Stimulated activated CD4-positive, alpha-beta T cell treated with anti-CD3 and anti-CD28 coated beads, Interleukin-1b, Interleukin-23, amount 100 ng/mL, for 4 hours (primary cell): ENCODE results near the gene HOXB9.

Source experiments
- DNase-seq, 2 donors: peaks; one replicate each; pipeline ENCODE4 v3.0.0-alpha.2; 2020; ENCODE audit warnings: low read depth in 2 of 2

Gene HOXB9

DNA sequence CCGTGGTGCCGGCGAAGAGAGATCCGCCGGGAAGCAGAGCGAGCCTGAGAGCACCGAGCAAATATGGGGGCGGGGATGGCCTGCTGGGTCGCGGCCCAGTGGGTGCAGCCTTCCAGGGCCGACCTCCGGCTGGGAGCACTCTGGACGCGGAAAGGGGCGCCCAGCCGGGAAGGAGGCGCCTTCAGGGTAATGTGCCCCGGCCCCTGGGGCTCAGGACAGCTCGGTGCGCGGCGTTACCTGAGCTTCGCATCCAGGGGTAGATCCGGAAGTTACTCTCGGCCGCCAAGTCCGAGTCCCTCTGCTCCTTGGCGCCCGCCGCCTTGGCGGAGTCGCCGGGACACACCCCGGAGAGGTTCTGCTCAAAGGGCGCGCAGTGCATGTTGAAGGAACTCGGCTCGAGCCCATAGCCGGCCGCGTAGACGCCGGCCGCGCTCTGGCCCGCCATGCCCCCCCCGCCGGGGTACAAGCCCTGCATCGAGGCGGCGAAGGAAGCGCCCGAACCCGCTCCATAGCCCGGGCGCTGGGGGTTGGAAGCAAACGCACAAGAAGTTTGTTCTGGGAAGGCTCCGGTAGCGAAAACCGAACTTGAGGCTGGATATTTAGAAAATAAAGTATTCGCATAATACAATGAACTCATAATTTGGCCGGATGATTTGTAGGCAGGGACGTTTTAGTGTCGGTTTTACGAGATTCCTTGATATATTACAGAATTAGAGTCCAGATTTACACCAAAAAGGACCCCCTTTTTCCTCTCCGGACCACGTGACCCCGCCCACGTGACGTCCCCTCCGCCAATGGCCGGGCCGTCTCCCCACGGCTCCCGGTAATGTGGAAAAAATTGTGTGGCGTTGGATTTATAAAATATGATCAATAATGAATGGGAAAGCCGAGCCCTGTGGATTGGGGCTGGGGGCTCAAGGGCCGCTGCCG is 15.6 kb downstream of the HOXB9 start, which contains the start of gene HOXB7:
TSS of gene HOXB7 (minus strand) at position 736 of the 930 bp plus-strand sequence. CDS start at position 637, 99 bp downstream.
- peak in 1 of 2 donors; percentile 63 for DNase-seq

DNA sequence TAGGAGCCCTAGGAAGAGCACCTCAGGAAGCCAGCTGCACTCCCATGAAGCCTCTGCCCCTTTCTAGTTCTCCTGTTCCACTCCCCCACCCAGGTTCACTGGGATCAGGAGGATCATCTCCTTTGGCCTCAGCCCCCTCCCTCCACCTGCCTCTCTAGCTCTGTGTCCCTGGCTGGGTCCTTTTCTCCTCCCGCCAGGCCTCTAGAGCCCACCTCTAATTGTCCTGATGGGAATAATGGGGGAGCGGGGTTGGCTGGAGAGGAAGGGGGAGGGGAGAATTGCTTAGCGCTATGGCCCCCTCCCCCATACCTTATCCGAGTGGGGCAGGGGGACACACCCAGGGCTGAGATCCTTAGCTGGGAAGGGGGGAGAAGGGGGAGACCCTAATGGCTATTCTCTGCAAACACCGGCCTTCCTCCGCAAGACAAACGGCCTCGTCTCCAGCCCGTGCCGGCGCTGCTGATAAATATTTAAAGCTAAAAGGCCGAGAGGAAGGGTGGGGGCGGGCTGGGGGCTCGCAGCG is 16.3 kb downstream of the HOXB9 start:
- no peak for DNase-seq

DNA sequence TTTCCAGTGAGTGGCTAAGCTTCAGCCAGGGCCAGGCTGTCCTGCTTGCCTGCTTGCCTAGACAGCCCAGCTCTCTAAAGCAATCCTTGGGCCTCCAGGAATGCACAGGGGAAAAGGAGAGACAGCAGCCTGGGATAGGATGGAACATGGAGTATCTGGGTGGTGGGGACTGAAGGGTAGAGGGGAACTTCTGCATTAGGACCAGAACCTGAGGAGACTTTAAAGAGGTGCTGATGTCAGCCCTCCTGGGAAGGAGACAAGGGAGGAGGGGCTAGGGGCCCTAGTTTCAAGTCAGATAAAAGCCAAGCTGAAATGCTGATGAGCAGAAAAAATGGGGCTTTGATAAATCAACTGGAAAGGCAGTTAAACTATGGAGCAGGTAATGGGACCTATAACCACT is 17.1 kb downstream of the HOXB9 start:
- no peak for DNase-seq

DNA sequence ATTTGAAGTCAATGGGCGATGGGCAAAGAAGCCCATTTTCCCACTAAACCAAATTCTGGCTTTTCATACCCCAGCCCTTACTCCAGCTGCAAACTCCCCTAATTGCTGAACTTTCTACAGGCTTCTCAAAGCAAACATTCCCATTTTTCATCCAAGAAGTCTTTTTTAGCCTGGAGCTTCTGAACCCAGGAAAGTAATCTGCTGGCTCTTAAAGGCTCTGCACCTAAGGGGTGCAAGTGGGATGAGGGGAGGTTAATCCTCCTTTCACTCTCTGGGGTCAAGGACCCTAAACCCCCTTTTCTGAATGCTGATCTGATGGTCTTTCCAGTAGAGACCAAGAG is 17.7 kb downstream of the HOXB9 start:
- DNase-seq = no peak

DNA sequence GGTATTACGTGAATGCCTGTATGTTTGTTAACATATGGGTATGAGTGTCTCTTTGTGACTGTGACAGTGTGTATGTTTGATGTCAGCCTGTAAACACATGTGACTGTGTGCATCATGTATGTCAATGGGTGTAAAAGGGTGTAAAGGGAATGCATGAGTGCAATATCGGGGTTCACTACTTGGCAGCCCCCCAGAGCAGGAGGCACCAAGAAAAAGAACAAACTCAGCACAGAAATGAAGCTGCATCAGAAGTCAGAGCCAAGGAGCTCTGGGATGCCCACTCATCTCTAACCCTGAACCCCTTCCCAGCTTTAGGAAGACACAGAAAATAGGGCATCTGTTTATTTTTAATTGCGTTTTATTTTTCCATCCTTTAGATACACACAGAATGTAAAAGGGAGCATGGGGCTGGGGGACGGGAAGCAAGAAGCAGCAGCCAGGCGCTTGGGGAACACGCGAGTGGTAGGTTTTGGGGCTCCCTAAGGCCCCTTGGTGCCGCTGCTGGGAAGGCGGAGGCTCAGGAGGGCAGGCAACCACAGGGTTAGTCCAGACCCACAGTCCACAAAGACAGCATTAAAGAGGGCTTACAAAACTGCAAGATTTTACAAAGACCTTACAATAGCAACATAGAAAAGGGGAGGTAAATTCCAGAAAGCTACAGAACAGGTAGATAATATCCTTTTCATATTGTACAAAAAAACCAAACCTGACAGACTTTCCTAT is 19.1 kb downstream of the HOXB9 start:
- no peak for DNase-seq

DNA sequence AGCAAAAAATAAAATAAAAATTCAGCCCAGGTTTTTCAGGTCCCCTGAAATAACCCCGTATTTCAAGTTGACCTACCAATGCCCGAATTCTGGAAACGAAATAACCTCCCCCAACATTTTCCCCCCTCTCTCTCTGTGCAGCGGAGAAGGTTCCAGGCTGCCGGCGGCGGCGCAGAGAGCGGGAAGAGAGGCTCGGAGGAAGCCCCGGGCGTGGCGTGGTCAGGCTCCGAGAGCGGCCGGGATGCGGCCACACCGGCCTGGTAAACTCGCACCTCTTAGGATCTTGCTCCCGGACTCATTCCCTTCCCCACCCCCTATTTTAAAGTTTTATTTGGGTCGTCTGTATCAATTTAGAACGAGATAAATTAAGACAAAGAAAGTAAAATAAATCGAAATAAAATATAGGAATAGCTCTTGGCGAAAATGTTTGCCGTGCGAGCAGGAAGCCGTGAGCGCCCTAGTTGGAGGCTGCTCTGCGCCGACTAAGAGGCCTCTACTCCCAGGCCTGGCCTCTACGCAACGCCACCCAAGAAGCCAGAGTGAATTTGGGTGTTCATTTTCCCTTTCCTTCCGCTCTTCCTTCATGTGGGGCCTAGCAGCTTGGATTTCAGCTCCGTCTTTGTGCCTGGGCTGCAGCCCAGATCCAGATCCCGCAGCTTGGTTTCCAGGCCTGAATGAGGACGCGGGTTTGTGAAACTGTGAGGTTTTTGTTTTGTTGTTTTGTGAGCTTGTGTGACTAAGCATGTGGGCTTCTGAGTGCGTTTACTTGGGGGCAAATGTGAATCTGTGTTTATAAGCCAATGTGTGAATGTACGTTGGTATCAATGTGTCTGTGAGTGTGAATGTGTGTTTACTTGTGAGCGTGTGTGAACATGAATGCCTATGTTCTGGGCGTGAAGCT is 19.9 kb downstream of the HOXB9 start:
- no peak for DNase-seq

DNA sequence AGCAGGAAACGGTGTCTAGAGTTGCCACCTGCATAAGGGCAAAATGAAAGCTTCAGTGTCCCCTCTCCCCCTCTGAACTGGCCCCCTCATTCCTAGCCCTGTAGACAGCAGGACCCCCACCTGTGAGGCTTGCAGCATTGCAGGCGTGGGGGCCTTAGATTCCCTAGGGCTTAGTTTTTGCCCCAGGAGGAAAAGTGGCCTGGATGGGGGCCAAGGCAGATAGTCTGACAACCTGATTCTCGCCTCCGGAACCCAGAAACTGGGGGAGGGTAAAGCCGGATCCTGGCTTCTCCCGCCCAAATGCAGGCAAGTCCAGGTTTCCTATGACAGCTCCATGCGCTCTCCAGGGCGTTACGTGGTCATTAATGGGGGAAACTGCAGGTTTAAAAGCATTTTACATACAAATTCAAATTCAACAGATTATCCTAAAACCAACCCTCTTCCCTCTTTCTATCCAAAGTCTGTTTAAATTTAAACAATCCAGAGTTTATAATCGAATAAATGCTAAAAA is 20.7 kb downstream of the HOXB9 start:
- no peak for DNase-seq

DNA sequence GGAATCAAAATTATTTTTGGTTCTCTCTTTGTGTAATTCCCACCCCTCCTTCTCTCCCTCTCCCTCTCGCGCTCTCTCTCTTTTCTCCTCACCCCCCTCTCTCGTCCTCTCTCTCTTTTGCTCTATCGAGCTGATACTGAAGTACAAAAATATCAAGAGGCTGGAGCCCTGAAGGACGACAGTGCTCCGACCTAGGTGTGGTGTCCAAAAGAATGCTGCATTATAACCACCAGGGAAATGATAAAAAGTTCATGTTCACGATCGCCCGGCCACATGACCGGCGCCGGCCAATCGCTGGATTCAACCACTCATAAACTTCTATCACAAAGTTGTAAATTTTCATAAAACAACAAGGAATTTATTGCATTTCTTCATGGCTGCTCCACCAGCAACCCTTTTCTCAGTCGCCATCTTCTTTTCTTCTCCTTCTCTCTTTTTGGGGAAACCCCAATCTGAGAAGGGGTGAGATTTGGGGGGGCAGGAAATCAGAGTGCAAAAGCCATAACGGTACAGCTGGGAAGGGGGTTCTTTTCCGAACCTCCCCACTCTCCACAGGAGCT is 21.3 kb downstream of the HOXB9 start, which contains the start of gene HOXB6:
TSS of gene HOXB6 (minus strand) at position 217 of the 560 bp plus-strand sequence. CDS start 6,836 bp downstream, outside the sequence.
- DNase-seq = no peak

DNA sequence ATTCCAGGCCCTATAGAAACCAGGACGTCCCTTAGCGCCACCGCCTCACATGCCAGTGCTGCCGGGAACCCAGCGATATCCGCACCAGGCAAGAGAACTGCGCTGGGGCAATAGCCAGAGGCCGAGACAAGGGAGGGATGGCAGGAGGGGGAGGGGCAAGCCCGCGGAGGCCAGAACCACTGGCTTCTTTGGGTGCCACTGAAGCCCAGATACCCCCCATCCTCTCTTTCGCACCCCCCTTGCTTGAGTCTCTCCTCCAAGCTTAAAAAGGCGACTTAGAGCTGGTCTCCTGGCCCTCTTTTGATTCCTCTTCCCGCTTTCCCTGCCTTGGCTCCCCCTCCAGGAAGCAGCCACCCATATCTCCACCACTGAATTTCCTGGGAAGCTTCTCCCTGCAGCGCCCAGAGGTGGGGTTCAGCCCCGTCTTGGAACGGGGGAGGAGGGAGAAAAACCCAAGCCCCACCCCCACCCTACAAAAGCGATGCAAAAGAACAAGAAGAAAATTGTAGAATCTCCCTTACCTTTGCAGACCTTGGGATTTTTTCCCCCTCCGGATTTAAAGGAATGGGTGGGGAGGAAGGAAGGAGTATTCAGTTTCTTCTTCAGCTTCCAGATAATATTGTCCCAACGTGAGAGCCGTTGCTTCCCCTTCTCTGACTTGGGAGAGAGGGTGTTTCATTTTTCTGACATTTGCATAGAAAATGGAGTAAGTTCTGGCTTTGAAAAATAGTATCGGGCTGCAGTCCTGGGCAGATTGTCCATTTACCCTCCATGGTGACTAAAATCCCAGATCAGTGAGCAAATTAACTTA is 22.0 kb downstream of the HOXB9 start:
- no peak for DNase-seq

DNA sequence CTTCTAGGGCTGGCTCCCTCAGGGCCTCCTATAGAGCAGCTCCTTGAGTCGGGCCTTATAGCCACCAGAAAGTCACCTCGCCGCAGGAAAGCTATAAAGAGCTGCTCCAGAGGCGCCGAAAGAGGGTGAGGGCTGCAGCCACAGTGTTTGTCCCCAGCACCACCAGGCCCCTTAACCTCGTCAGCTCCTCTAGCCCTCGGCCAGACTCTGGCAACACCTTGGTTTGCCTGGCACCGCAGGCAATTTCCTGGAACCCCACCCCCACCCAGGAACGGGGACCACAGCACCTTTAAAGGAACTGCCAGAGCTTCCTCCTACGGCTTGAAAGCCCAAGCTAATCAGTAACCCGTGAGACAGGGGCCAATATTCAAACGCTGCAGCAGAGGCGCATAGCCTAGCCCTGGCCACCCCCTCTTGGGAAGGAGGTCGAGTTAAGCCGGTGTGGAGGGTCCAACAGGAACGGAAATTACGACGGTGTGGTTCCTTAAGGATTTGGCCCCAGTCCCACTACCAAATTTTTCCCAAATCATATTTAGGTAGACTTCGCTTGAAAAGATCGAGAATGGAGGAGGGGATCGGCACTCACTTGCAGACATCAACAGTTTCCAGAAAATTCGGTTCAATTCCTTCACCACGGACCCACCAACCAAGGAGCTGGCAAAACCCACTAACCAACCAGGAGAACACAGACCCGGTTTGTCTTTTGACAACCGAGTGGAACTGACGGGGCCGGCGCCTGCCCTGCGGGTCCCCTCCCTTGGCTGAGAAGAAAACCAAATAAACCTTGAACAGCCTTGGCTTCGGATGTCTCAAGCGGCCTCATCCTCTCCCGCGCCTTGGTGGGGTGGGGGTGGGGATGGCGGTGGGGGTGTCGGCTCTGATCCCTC is 24.4 kb downstream of the HOXB9 start:
- no peak for DNase-seq

DNA sequence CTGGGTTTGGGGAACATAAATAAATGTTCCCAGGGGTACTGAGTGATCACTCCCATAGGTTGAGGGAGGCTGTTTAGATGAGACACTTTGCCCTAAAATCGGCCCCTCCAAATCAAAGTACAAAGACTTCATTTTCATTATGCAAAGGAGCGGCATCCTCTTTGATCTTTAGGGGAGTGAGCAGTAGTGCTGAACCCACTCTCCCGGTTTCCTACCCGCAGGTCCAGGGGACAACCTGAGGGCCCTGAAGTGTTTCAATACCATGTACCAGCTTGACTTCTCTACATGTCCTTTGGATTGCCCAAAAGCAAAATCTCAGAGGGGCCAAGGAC is 25.0 kb downstream of the HOXB9 start:
- no peak for DNase-seq

DNA sequence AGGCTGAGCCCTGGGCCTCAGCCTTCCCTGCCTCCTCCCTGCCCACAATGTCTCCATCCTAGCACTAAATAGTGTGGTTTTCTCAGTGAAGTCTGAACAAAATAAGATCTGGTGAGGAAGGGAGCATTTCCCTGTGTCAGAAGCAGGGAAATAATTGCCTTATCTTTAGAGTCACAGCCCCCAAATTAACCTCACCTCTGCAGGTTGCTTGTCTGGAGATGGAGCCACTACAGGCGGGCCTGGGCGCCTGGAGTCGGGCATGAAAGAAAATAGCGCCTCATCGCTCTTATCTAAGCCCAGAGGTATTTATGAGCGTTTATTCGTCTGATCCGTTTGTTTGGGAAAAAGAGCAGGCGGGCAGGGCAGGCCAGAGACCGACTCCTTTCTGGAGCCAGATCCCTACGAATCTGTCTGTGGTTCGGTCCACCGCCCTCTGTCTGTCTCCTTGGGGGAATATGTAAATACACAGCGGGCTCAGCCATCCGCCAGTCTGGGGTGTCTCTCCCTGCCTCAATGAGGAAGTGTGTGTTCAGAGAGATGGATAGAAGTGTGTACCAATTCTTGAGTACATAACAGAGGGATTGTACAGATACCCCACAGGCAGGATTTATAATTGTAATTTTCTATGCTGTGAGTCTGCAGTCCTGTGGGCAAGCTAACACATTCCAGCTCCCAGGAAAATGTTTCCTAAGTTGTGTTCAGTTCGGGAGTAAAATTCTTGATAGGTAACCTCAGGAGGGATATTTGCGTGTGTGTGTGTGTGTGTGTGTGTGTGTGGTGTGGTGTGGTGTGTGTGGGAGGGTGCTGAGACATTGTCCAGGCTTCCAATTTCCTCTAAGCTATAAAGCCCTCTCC is 25.7 kb downstream of the HOXB9 start:
- DNase-seq = no peak

DNA sequence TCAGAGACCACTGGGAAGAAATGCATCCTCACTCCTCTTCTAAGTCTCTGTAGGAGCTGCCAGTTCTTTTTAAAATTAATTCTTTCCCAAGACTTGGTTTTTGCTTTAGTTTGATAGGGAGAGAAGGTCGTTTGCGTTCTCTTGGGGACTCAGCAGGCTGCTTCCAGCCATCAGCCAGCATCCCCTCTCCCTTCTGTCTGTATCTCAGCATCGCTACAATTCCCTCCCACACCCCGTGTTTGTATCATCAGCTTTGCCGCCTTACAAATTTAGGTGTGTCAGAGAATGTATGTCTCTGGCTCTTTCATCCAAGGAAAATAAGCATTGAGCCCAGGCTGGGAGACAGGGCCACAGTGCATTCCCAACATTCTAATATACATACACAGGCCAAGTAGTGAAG is 26.8 kb downstream of the HOXB9 start:
- DNase-seq = no peak

DNA sequence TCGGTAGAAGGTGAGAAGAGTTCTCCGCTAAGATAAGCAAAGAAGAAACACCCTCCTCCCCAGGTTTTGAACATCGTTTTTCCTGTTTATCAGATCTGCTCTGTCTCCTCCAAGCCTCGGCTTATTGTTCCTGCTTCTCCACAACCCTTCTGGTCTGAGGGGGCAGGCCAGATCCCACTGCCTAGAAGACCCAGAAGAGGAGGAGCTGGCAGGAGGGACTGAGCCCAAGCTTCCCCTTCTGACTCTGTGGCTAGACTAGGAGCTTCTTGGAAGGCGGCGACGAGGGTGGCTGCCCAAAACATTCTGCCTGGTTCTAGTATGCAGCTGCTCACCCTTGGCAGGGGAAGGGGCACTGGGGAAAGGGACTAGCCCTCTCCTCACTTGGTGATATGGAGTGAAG is 27.4 kb downstream of the HOXB9 start:
- no peak for DNase-seq

DNA sequence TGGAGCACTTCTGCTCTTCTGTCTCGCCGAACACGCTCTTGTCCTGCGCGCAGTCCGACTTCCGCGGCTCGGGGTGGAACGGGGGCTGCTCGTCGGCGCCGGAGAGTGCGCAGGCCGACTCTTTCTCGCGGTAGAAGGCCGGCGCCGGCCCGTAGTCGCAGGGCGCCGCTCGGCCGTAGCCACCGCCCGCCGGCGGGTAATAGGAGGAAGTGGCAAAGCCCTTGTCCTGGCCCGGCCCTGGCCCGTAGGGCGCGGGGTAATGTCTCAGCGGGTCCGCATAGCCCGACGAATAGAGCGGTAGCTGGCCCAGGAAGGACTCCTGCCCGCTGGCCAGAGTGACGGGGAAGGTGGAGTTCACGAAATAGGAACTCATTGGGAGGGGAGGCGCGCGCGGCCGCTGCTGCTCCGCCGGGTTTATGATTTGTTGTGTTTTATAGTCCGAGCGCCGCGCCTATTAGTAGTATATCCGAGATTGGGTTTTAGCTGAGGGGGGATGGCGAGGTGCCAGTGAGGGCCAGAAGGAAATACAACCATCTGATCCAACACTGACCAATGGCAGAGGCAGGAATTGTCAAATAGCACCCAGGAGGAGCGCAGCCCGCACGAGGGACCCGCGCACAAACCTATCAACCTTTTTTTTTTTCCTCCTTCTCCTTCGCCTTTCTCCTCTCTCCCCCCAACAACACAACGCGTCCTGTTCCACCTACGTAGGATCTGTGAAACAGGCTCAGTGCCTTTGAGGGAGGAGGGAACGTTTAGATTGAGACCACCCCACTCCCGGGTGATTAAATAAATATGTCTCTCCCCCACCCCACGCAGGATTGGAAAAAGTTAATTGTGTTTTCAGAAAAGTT is 28.2 kb downstream of the HOXB9 start:
- DNase-seq = no peak

DNA sequence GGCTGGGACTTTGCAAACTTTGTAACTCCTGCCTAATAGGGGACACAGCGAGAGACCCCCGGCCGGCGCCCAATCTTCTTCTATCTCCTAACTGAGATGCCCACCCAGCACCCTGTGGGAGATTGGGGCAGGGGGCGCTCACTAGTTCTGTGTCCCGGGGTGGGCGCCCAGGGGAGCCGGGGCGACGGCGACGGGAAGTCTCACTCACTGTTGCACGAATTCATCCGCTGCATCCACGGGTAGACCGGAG is 28.7 kb downstream of the HOXB9 start:
- no peak for DNase-seq

DNA sequence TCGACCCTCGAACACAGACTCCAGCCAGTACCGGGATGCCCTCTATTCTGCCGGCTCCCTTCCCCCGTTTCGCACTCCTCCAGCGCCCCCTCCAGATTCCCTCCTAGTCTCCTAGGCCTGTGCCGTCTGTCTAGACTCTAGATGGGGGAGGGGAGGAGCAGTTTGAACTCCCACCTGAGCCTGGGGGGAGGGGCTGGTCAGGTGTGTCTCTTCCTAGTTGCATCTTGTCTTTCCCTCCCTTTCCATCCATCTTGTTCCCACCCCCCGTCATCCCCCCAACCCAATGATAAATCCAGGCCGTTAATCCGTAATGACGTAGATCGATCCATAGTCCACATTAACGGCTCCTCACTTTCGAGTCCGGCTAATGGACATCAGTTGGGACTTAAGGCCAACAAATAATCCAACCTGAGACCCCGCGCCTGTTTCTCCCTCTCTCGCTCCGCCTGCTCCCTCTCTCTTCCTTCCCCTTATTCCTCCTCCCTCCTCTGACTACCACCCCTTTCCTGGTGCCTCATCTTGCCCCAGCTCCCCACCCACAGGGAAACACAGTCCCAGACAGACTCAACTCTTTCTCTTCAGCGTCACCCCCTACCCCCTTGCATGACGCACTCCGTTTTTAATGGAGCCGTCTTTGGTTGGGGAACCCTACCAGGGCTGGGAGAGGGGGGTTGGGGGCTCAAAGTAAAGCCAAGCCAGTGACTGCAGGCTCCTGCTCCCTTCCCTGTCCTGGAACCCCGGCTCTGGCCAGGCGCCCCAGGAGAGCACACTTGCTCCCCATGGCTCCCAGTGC is 29.2 kb downstream of the HOXB9 start:
- no peak for DNase-seq
